ENCODE results near the gene DLG2. TPM values are rescaled to one million over a fixed set of nuclear protein-coding genes. Genes with fewer than 3 reads are reported as not detected.

The DLG2 gene
- total and polyA plus RNA-seq, 2 donors (not counting 3 experiments of a cell fraction or from before 2014, with no cell fraction given) = 0.15 to 1.1 TPM

- no TSS peak for BruUV-seq (replicated peaks)
Observed at GRCh38 chr11:84250834-84251613, 1376.1 kb downstream of the DLG2 start.

More at GRCh38 chr11:84250834-84251613, 1376.1 kb downstream of the DLG2 start:
- Histone ChIP-seq H3K27me3 (ENCODE audit: control insufficient read depth in 2 of 2, insufficient read depth in 2 of 2, low read length in 2 of 2) (no peaks in the 10 kb centered on the region), H4K20me1 (replicated peaks; ENCODE audit: control insufficient read depth, extremely low read depth, insufficient read depth, low read length) (no peaks in the 10 kb centered on the region), H3K79me2 (ENCODE audit: control insufficient read depth, insufficient read depth, low read length) (no peaks in the 10 kb centered on the region), H3K9me1 (replicated peaks; ENCODE audit: control insufficient read depth, extremely low read depth, insufficient read depth, low read length) (no peaks in the 10 kb centered on the region), H3K36me3 (ENCODE audit: control insufficient read depth in 2 of 2, extremely low read depth in 1 of 2, insufficient read depth in 2 of 2, low read length in 2 of 2) (no peaks in the 10 kb centered on the region), H3K9ac (replicated peaks; ENCODE audit: extremely low read depth, insufficient read depth, low read length) (no peak overlapping the region), H3K4me1 (ENCODE audit: control insufficient read depth, extremely low read depth, insufficient read depth, low read length) (no peaks in the 10 kb centered on the region), H3K9me3 (replicated peaks; ENCODE audit: control insufficient read depth, insufficient read depth, low read length) (peaks cover 2% of the 10 kb centered on the region), H3K4me2 (ENCODE audit: insufficient read depth, low read length) (no peak overlapping the region), H3K27ac (ENCODE audit: insufficient read depth, low read depth, low read length) (no peak overlapping the region), H2AFZ (ENCODE audit: low read depth, low read length) (no peak overlapping the region), H3K4me3 (replicated peaks in 1 of 3; ENCODE audit: insufficient read depth in 1 of 3, low read depth in 1 of 3, low read length in 3 of 3) (no peak overlapping the region)
- intact Hi-C loops (cut with micrococcal nuclease) = no loop called here
- DNase-seq (ENCODE audit: low read depth, low spot score) (no peak), FAIRE-seq (no peak)
- no peak for TF ChIP-seq FOS (IDR thresholded peaks at IDR 0.05; ENCODE audit: borderline replicate concordance, insufficient read depth, low read length)
- TF ChIP-seq CTCF (IDR thresholded peaks at IDR 0.05; ENCODE audit: extremely low read depth in 1 of 2, insufficient read depth in 1 of 2, low read depth in 1 of 2, low read length in 2 of 2) = no peak
- TF ChIP-seq MAX (IDR thresholded peaks at IDR 0.05; ENCODE audit: insufficient read depth, insufficient read length) = no peak
- ChIA-PET POLR2A (no interaction called here), CTCF (no interaction called here)
- dilution Hi-C loops (cut with MboI; ENCODE audit: extremely low pct_ligation_motif_present, low sequenced_read_pairs) = no loop called here
